GM23248 (cell line): Measurements from ENCODE around the gene GALNS.

ENCODE experiments used
- EZH2 ChIP-seq: fragments of 200-600 bp; sonication (generic); IDR thresholded peaks from 2 replicates; pipeline ENCODE4 v1.6.1; 2018; ENCODE audit warnings: antibody characterized with exemption, mild to moderate bottlenecking; ENCODE audit not compliant: insufficient read depth, poor library complexity, severe bottlenecking
- EZH2phosphoT487 ChIP-seq: fragments of 200-600 bp; sonication (generic); IDR thresholded peaks from 2 replicates; pipeline ENCODE4 v1.6.1; 2018; ENCODE audit warnings: antibody characterized with exemption, moderate library complexity, mild to moderate bottlenecking, low read depth; ENCODE audit not compliant: insufficient read depth

DNA sequence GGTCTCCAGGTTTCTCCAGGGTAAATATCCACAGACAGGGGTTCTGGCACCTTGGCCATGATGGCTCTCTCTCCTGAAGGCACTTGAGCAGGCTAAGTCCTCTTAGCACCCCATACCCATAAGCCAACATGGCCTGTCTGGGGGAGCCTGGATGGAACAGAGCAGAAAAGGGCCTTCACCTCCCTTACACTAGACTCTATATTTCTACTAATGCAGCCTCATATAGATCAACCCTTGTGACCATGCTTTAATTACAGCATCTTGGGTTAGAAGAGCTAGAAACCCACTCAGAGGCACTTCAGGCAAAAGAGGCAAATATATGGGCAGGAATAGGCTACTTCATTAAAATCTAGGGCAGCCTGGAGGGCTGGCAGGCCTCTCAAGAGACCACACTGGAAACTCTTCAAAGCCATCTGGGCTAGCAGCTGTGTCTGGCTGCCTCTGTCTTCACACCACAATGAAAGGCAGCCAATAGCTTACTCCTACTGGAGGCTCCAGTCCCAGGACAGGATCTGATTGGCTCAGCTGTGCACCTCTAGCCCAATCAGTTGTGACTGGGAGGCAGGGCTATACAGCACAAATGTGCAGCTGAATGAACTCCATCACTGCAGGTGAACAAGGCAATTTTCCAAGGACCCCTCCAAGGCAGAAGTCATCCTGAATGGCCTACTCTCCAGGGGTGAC is 57.8 kb downstream of the GALNS start:
- TF ChIP-seq EZH2 (no peak), EZH2phosphoT487 (no peak)
